Chondrocyte (in vitro differentiated cells): ENCODE measurements around the gene CCNQ. TPM values are rescaled to one million over a fixed set of nuclear protein-coding genes. Genes with fewer than 3 reads are reported as not detected.

Experiments
- DNase-seq: peaks from one replicate; pipeline ENCODE4 v3.0.0; 2021; ENCODE audit warnings: mixed read lengths, low spot score
- H3K27ac Mint-ChIP-seq: one replicate; pipeline ENCODE4 v1.8.0; 2021; ENCODE audit warnings: mild to moderate bottlenecking, moderate library complexity, mixed read lengths; ENCODE audit not compliant: unreplicated experiment
- H3K27me3 Mint-ChIP-seq: 2 replicates; pipeline ENCODE4 v1.8.0; 2021; ENCODE audit warnings: low read depth, mixed read lengths
- H3K36me3 Mint-ChIP-seq: 2 replicates; pipeline ENCODE4 v1.8.0; 2021; ENCODE audit warnings: low read depth, mixed read lengths
- H3K4me1 Mint-ChIP-seq: 2 replicates; pipeline ENCODE4 v1.8.0; 2021; ENCODE audit warnings: low read depth, mild to moderate bottlenecking, mixed read lengths
- H3K4me3 Mint-ChIP-seq: one replicate; pipeline ENCODE4 v1.8.0; 2021; ENCODE audit warnings: mild to moderate bottlenecking, moderate library complexity, mixed read lengths; ENCODE audit not compliant: unreplicated experiment
- H3K9me3 Mint-ChIP-seq: 2 replicates; pipeline ENCODE4 v1.8.0; 2021; ENCODE audit warnings: low read depth, mixed read lengths
- CTCF ChIP-seq: fragments of 200-600 bp; sonication (generic); IDR thresholded peaks from 2 replicates; pipeline ENCODE4 v1.5.0; 2021; ENCODE audit warnings: antibody characterized with exemption, mild to moderate bottlenecking, moderate library complexity
- total RNA-seq: library from RNA; stranded (reverse); gene quantifications from 3 replicates; pipeline ENCODE4 v1.2.1, GENCODE V29; 2021

The CCNQ gene
- total RNA-seq, 1 donor from 2014 or later: 17.2 TPM

- no peak for TF ChIP-seq CTCF
- peaks cover 5% of the 10 kb centered on the region for H3K4me1 Mint-ChIP-seq
- no peak overlapping the region for H3K4me3 Mint-ChIP-seq
- H3K27ac Mint-ChIP-seq: no peak overlapping the region
- DNase-seq: peak; percentile 77
- H3K36me3 Mint-ChIP-seq: no peaks in the 10 kb centered on the region
- H3K9me3 Mint-ChIP-seq: peaks cover 4% of the 10 kb centered on the region
- peaks cover 10% of the 10 kb centered on the region for H3K27me3 Mint-ChIP-seq
Measured at GRCh38 chrX:153639177-153640044, 40.5 kb upstream of the CCNQ start.

GRCh38 chrX:153638436-153639176 lies 39.7 kb upstream of the CCNQ start:
- Mint-ChIP-seq H3K4me3 (no peak overlapping the region), H3K9me3 (peaks cover 4% of the 10 kb centered on the region), H3K36me3 (no peaks in the 10 kb centered on the region), H3K4me1 (peaks cover 5% of the 10 kb centered on the region), H3K27ac (no peak overlapping the region), H3K27me3 (peaks cover 10% of the 10 kb centered on the region)
- peak; percentile 86 for DNase-seq
- TF ChIP-seq CTCF: no peak

- Mint-ChIP-seq H3K36me3 (no peaks in the 10 kb centered on the region), H3K4me3 (no peak overlapping the region), H3K9me3 (peaks cover 4% of the 10 kb centered on the region), H3K27ac (no peak overlapping the region), H3K4me1 (peaks cover 4% of the 10 kb centered on the region), H3K27me3 (peaks cover 9% of the 10 kb centered on the region)
- no peak for TF ChIP-seq CTCF
- peak; percentile 89 for DNase-seq
Measured at GRCh38 chrX:153638041-153638371, 39.1 kb upstream of the CCNQ start.

- H3K27ac Mint-ChIP-seq: no peak overlapping the region
- H3K9me3 Mint-ChIP-seq: peaks cover 4% of the 10 kb centered on the region
- no peaks in the 10 kb centered on the region for H3K4me1 Mint-ChIP-seq
- peaks cover 6% of the 10 kb centered on the region for H3K27me3 Mint-ChIP-seq
- TF ChIP-seq CTCF: no peak
- peak; percentile 84 for DNase-seq
- no peak overlapping the region for H3K4me3 Mint-ChIP-seq
- no peaks in the 10 kb centered on the region for H3K36me3 Mint-ChIP-seq
Measured at GRCh38 chrX:153637121-153638040, 38.4 kb upstream of the CCNQ start.

GRCh38 chrX:153636716-153637115 lies 37.8 kb upstream of the CCNQ start:
- Mint-ChIP-seq H3K4me1 (no peaks in the 10 kb centered on the region), H3K27me3 (peaks cover 6% of the 10 kb centered on the region), H3K36me3 (no peaks in the 10 kb centered on the region), H3K9me3 (peaks cover 6% of the 10 kb centered on the region), H3K27ac (no peak overlapping the region), H3K4me3 (no peak overlapping the region)
- no peak for TF ChIP-seq CTCF
- DNase-seq: no peak
